ENCODE results near the gene SORCS2. TPM values are rescaled to one million over a fixed set of nuclear protein-coding genes. Genes with fewer than 3 reads are reported as not detected.

Gene SORCS2
- total RNA-seq, 1 experiment from 2014 or later: 4.1 TPM

DNA sequence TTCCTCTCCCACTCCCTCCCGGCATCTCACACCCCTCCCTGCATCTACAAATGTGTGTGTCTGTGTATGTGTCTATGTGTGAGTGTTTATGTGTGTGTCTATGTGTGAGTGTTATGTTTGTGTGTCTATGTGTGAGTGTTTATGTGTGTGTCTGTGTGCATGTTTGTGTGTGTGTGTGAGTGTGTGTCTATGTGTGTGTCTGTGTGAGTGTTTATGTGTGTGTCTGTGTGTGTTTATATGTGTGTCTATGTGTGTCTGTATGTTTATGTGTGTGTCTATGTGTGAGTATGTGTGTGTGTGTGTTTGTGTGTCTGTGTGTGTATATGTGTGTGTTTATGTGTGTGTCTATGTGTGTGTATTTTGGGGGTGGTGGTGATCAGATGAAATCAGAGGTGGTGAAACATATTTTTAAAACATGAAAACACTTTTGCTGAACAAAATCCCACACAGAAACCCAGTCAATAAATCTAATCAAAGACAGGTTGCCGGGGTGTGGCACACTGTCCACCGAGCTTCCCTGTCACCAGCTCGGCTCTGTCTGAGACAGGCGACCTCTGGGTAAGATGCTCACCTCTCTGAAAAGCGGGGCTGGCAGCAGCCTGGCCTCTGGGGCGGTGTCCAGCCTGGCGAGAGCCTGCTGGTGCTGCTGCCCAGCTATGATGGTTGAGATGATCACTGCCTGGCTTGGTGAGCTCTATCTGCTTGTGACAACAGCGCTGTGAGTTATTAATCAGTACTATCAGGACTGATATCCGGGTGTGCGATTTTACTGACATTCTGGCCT, 429.1 kb downstream of the SORCS2 start:
- H3K9me2 ChIP-seq (replicated peaks; ENCODE audit: low read length): no peaks in the 10 kb centered on the region
- H3K9ac ChIP-seq (ENCODE audit: low read length): no peak overlapping the region
- TF ChIP-seq CTCF (conservative IDR thresholded peaks at IDR 0.05; ENCODE audit: low read depth, low read length) (no peak), EZH2phosphoT487 (IDR thresholded peaks at IDR 0.05; ENCODE audit: borderline replicate concordance, low read length) (no peak), EZH2 (IDR thresholded peaks at IDR 0.05; ENCODE audit: low read length, unreplicated experiment) (no peak)
- no peaks in the 10 kb centered on the region for H3K4me1 ChIP-seq (ENCODE audit: insufficient read depth, low read length)
- DNase-seq (no peak), ATAC-seq (no peak)
- no TSS peak for BruUV-seq (replicated peaks)
- no peak overlapping the region for H3K4me2 ChIP-seq (ENCODE audit: low read length)
- intact Hi-C loops (cut with micrococcal nuclease): no loop called here
- no peaks in the 10 kb centered on the region for H3K27me3 ChIP-seq (ENCODE audit: low read length)
- no peak overlapping the region for H2AFZ ChIP-seq (ENCODE audit: low read length)
- H3F3A ChIP-seq (ENCODE audit: low read length, unreplicated experiment): no peaks in the 10 kb centered on the region
- H3K9me3 ChIP-seq (ENCODE audit: low read length): no peaks in the 10 kb centered on the region
- H3K27ac ChIP-seq (ENCODE audit: low read length): no peak overlapping the region
- no peaks in the 10 kb centered on the region for H4K20me1 ChIP-seq (ENCODE audit: low read length)
- H3K4me3 ChIP-seq (ENCODE audit: low read length): no peak overlapping the region
- H3K36me3 ChIP-seq (ENCODE audit: low read depth, low read length): no peaks in the 10 kb centered on the region
- no peaks in the 10 kb centered on the region for H3K79me2 ChIP-seq (ENCODE audit: low read length)
- CTCF ChIA-PET: no interaction called here
- POLR2A ChIA-PET (ENCODE audit: unreplicated experiment): no interaction called here

DNA sequence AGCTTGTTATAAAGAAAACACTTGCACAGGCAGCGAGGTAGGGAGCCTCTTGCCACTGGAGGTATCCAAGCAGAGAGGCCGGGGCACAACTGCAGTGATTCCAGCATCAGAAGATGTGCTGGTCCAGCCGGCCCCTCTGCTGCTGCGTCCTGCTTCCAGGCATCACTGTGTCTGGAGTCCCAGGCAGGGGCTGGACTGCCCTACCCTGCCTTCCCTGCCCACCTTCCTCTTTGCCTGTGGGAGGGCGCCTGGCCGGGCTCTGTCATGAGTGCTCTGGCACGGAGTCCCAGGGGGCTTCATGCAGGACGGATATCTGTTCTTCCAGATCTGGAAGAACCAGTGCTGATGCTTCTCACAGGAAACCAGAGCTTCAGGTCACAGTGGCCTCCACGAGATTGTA, 430.0 kb downstream of the SORCS2 start:
- no peak for TF ChIP-seq CTCF (conservative IDR thresholded peaks at IDR 0.05; ENCODE audit: low read depth, low read length)
- no peak for TF ChIP-seq EZH2phosphoT487 (IDR thresholded peaks at IDR 0.05; ENCODE audit: borderline replicate concordance, low read length)
- TF ChIP-seq EZH2 (IDR thresholded peaks at IDR 0.05; ENCODE audit: low read length, unreplicated experiment): no peak
- H3K9me2 ChIP-seq (replicated peaks; ENCODE audit: low read length): no peaks in the 10 kb centered on the region
- no peaks in the 10 kb centered on the region for H4K20me1 ChIP-seq (ENCODE audit: low read length)
- H3F3A ChIP-seq (ENCODE audit: low read length, unreplicated experiment): no peaks in the 10 kb centered on the region
- no peaks in the 10 kb centered on the region for H3K4me1 ChIP-seq (ENCODE audit: insufficient read depth, low read length)
- no TSS peak for BruUV-seq (replicated peaks)
- ATAC-seq: no peak
- no peak overlapping the region for H3K27ac ChIP-seq (ENCODE audit: low read length)
- no peaks in the 10 kb centered on the region for H3K79me2 ChIP-seq (ENCODE audit: low read length)
- H3K27me3 ChIP-seq (ENCODE audit: low read length): no peaks in the 10 kb centered on the region
- H3K4me3 ChIP-seq (ENCODE audit: low read length): no peak overlapping the region
- no peak overlapping the region for H2AFZ ChIP-seq (ENCODE audit: low read length)
- no peak overlapping the region for H3K9ac ChIP-seq (ENCODE audit: low read length)
- no peak overlapping the region for H3K4me2 ChIP-seq (ENCODE audit: low read length)
- H3K9me3 ChIP-seq (ENCODE audit: low read length): no peaks in the 10 kb centered on the region
- intact Hi-C loops (cut with micrococcal nuclease): no loop called here
- CTCF ChIA-PET: no interaction called here
- no peaks in the 10 kb centered on the region for H3K36me3 ChIP-seq (ENCODE audit: low read depth, low read length)
- POLR2A ChIA-PET (ENCODE audit: unreplicated experiment): no interaction called here
- no peak for DNase-seq

DNA sequence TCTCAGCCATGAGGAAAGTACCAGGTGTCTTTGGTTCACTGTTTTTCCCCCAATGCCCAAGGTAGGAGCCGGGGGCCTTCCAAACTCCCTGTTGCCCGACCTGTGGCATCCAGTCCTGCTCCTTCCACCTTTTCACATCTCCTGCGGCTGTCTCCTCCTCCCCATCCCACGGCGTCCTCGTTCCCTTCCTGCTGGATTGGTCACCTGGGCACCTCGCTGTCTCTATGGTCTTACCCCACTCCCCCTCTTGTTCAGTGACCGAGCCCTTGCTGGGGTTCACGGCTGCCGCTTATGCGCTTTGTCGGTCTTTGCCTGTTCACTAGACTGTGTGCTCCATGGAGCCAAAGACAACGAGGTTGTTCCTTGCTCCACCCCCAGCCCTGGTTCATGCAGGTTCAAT, 431.1 kb downstream of the SORCS2 start:
- H3K9ac ChIP-seq (ENCODE audit: low read length): no peak overlapping the region
- no peak overlapping the region for H2AFZ ChIP-seq (ENCODE audit: low read length)
- ChIA-PET POLR2A (ENCODE audit: unreplicated experiment) (no interaction called here), CTCF (no interaction called here)
- H3K27me3 ChIP-seq (ENCODE audit: low read length): no peaks in the 10 kb centered on the region
- TF ChIP-seq EZH2phosphoT487 (IDR thresholded peaks at IDR 0.05; ENCODE audit: borderline replicate concordance, low read length) (no peak), CTCF (conservative IDR thresholded peaks at IDR 0.05; ENCODE audit: low read depth, low read length) (no peak), EZH2 (IDR thresholded peaks at IDR 0.05; ENCODE audit: low read length, unreplicated experiment) (no peak)
- H3K27ac ChIP-seq (ENCODE audit: low read length): no peak overlapping the region
- no peaks in the 10 kb centered on the region for H3F3A ChIP-seq (ENCODE audit: low read length, unreplicated experiment)
- H3K79me2 ChIP-seq (ENCODE audit: low read length): no peaks in the 10 kb centered on the region
- no peaks in the 10 kb centered on the region for H4K20me1 ChIP-seq (ENCODE audit: low read length)
- no peaks in the 10 kb centered on the region for H3K9me3 ChIP-seq (ENCODE audit: low read length)
- ATAC-seq (no peak), DNase-seq (no peak)
- BruUV-seq (replicated peaks): no TSS peak
- no peaks in the 10 kb centered on the region for H3K4me1 ChIP-seq (ENCODE audit: insufficient read depth, low read length)
- no peaks in the 10 kb centered on the region for H3K9me2 ChIP-seq (replicated peaks; ENCODE audit: low read length)
- intact Hi-C loops (cut with micrococcal nuclease): no loop called here
- H3K4me3 ChIP-seq (ENCODE audit: low read length): no peak overlapping the region
- no peak overlapping the region for H3K4me2 ChIP-seq (ENCODE audit: low read length)
- H3K36me3 ChIP-seq (ENCODE audit: low read depth, low read length): no peaks in the 10 kb centered on the region

Measured in PC-3 (cell line).